GM23248 (cell line): ENCODE measurements around the gene SPRED1. TPM values are rescaled to one million over a fixed set of nuclear protein-coding genes. Genes with fewer than 3 reads are reported as not detected.

Source experiments
- DNase-seq: peaks from one replicate; pipeline ENCODE4 v3.0.0-alpha.2; 2015
- H2AFZ ChIP-seq: fragments of 200-600 bp; sonication (generic); 2 replicates; pipeline ENCODE4 v1.6.1; 2016; ENCODE audit warnings: antibody characterized with exemption
- H3F3A ChIP-seq: fragments of 200-600 bp; sonication (generic); 2 replicates; pipeline ENCODE4 v1.6.1; 2016; ENCODE audit warnings: mild to moderate bottlenecking, antibody characterized with exemption, mixed run types; ENCODE audit not compliant: insufficient read depth
- H3K27ac ChIP-seq: fragments of 200-600 bp; sonication (generic); 2 replicates; pipeline ENCODE4 v1.5.1; 2016; ENCODE audit warnings: mild to moderate bottlenecking
- H3K27me3 ChIP-seq: fragments of 200-600 bp; sonication (generic); replicated peaks from 2 replicates; pipeline ENCODE4 v1.6.1; 2016; ENCODE audit warnings: mild to moderate bottlenecking; ENCODE audit not compliant: insufficient read depth
- H3K36me3 ChIP-seq: fragments of 200-600 bp; sonication (generic); 2 replicates; pipeline ENCODE4 v1.6.1; 2016; ENCODE audit warnings: low read depth, mild to moderate bottlenecking
- H3K4me1 ChIP-seq: fragments of 200-600 bp; sonication (generic); 2 replicates; pipeline ENCODE4 v1.6.1; 2016; ENCODE audit warnings: mild to moderate bottlenecking; ENCODE audit not compliant: insufficient read depth
- H3K4me2 ChIP-seq: fragments of 200-600 bp; sonication (generic); one replicate; pipeline ENCODE4 v1.6.1; 2016; ENCODE audit warnings: mild to moderate bottlenecking; ENCODE audit not compliant: unreplicated experiment
- H3K4me3 ChIP-seq: fragments of 200-600 bp; sonication (generic); 2 replicates; pipeline ENCODE4 v1.5.1; 2016; ENCODE audit warnings: mild to moderate bottlenecking
- H3K79me2 ChIP-seq: fragments of 200-600 bp; sonication (generic); 2 replicates; pipeline ENCODE4 v1.6.1; 2016; ENCODE audit warnings: mild to moderate bottlenecking; ENCODE audit not compliant: insufficient read depth
- H3K9ac ChIP-seq: fragments of 200-600 bp; sonication (generic); 2 replicates; pipeline ENCODE4 v1.6.1; 2016; ENCODE audit warnings: mild to moderate bottlenecking
- H3K9me2 ChIP-seq: fragments of 200-600 bp; sonication (generic); 2 replicates; pipeline ENCODE4 v1.6.1; 2016; ENCODE audit warnings: mixed run types, mild to moderate bottlenecking, moderate library complexity; ENCODE audit not compliant: insufficient read depth
- H3K9me3 ChIP-seq: fragments of 200-600 bp; sonication (generic); one replicate; pipeline ENCODE4 v1.6.1; 2017; ENCODE audit warnings: low read depth
- H4K20me1 ChIP-seq: fragments of 200-600 bp; sonication (generic); 2 replicates; pipeline ENCODE4 v1.6.0; 2016; ENCODE audit not compliant: insufficient read depth
- EZH2 ChIP-seq: fragments of 200-600 bp; sonication (generic); IDR thresholded peaks from 2 replicates; pipeline ENCODE4 v1.6.1; 2018; ENCODE audit warnings: antibody characterized with exemption, mild to moderate bottlenecking; ENCODE audit not compliant: insufficient read depth, poor library complexity, severe bottlenecking
- EZH2phosphoT487 ChIP-seq: fragments of 200-600 bp; sonication (generic); IDR thresholded peaks from 2 replicates; pipeline ENCODE4 v1.6.1; 2018; ENCODE audit warnings: antibody characterized with exemption, moderate library complexity, mild to moderate bottlenecking, low read depth; ENCODE audit not compliant: insufficient read depth
- WGBS, 2 experiments: methylation state at CpG; one replicate each; pipeline ENCODE4 v1.1.6; 2015 to 2017; ENCODE audit warnings: low lambda C conversion rate in 2 of 2, low coverage in 1 of 2; ENCODE audit errors: missing lambda C conversion rate in 2 of 2; 5-methylcytosine and 5-hydroxymethylcytosine counted together
- in situ Hi-C: fragments of 300-500 bp; cut with MboI; formaldehyde crosslinking; loops from 2 replicates; pipeline ENCODE4 v1.15.0; 2020
- polyA plus RNA-seq: library from polyadenylated mRNA; unstranded; fragments of >200 nt; fragmentation: Nextera tagmentation; extraction: Ambion mirVana; gene quantifications from 2 replicates; pipeline ENCODE4 v1.2.1, GENCODE V29; 2016
- total RNA-seq: library from RNA; depleted of rRNA; stranded (reverse); fragments of >200 nt; shearing (Covaris generic); gene quantifications from 2 replicates; pipeline ENCODE4 v1.2.3, GENCODE V29; 2014; rRNA removed

The SPRED1 gene
- total RNA-seq = 33.5 and 34.0 TPM in 2 replicates
- polyA plus RNA-seq = 10.2 and 11.6 TPM in 2 replicates

GRCh38 chr15:38252481-38253350 lies at the start of gene SPRED1:
Gene SPRED1 (plus strand): TSS chr15:38252836. CDS start chr15:38253186, 350 bp downstream.
- Histone ChIP-seq H3K36me3 (no peaks in the 10 kb centered on the region), H4K20me1 (peaks cover 6% of the 10 kb centered on the region; the same call in 1 of the 2 replicates), H3K9me3 (no peaks in the 10 kb centered on the region), H3F3A (peaks cover 43% of the 10 kb centered on the region), H3K27me3 (no peaks in the 10 kb centered on the region), H2AFZ (peak within 1 kb of the TSS; percentile 89), H3K9ac (peak within 1 kb of the TSS; percentile 91), H3K9me2 (no peaks in the 10 kb centered on the region), H3K27ac (peak within 1 kb of the TSS; percentile 92), H3K4me2 (peak within 1 kb of the TSS; percentile 99), H3K4me3 (peak within 1 kb of the TSS; percentile 86), H3K4me1 (peaks cover 31% of the 10 kb centered on the region), H3K79me2 (peaks cover 51% of the 10 kb centered on the region)
- DNase-seq = peak; percentile 88
- in situ Hi-C loops = no loop called here
- TF ChIP-seq EZH2 (no peak), EZH2phosphoT487 (no peak)
- 1 to 3% methylated on average over 30 to 72 of the region's 75 CpGs for WGBS, 2 experiments

DNA sequence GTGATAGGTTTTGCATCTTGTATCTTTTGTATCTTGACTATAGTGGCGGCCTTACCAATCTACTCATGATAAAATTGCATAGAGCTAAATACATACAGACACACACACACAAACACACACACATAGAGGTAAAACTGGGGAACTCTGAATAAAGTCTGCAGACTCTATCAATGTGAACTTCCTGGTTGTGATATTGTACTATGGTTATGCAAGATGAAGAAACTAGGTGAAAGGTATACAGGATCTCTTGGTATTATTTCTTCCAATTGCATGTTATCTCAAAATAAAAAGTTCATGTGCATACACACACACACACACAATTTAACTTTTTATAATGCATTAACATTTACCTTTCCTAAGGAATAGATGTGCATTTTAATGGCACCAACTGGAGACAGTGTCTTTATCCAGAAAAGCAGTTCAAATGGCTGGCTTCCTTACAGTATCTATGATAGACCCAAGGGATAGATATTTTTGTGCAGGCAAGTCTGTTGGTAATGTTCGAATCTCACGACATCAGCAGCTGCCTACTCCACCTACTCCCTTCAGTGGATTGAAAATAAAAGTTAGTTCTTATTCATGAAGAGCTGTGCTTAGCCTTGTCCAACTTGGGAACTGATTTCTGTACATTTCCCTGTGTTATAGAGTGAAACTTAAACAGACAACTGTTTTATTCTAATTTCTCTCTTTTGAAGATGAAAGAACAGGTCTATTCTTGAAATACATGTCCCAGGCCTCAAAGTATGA lies 46.9 kb upstream of the SPRED1 start:
- Histone ChIP-seq H3K9ac (no peak overlapping the region), H2AFZ (no peak overlapping the region), H3K4me1 (no peaks in the 10 kb centered on the region), H3K4me3 (no peak overlapping the region), H4K20me1 (no peaks in the 10 kb centered on the region), H3K9me2 (no peaks in the 10 kb centered on the region), H3K27ac (no peak overlapping the region), H3K27me3 (no peaks in the 10 kb centered on the region), H3K79me2 (no peaks in the 10 kb centered on the region), H3F3A (no peaks in the 10 kb centered on the region), H3K9me3 (no peaks in the 10 kb centered on the region), H3K36me3 (no peaks in the 10 kb centered on the region), H3K4me2 (no peak overlapping the region)
- in situ Hi-C loops = no loop called here
- no peak for DNase-seq
- WGBS, 2 experiments = 76 to 88% methylated on average over 3 of the region's 3 CpGs
- TF ChIP-seq EZH2phosphoT487 (no peak), EZH2 (no peak)

DNA sequence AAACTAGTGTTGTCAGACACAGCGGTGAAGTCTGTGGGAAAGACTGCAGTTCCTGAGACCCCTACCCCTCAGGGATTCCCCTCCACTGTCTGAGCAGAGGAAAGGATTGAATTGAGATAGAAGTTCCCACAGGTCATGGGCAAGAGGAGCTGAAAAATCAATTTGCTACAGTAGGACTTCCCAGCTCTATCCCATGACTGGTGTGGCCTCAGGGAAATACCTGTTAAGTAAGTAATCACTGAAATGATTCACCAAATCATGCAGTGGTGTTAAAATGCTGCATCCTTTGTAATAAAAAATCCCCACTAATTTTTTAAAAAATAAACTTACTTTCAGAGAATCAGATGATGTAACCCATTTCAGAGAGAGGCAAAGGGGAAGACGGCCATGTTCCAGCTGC lies 45.0 kb upstream of the SPRED1 start:
- Histone ChIP-seq H3K4me3 (no peak overlapping the region), H2AFZ (no peak overlapping the region), H3K79me2 (no peaks in the 10 kb centered on the region), H3K9me3 (no peaks in the 10 kb centered on the region), H3K9me2 (no peaks in the 10 kb centered on the region), H3K9ac (no peak overlapping the region), H3K4me1 (no peaks in the 10 kb centered on the region), H4K20me1 (no peaks in the 10 kb centered on the region), H3K27ac (no peak overlapping the region), H3K27me3 (no peaks in the 10 kb centered on the region), H3F3A (no peaks in the 10 kb centered on the region), H3K4me2 (no peak overlapping the region), H3K36me3 (no peaks in the 10 kb centered on the region)
- TF ChIP-seq EZH2 (no peak), EZH2phosphoT487 (no peak)
- in situ Hi-C loops = no loop called here
- DNase-seq = peak; percentile 52
- WGBS, 2 experiments = 90 to 97% methylated on average over 2 of the region's 2 CpGs

GRCh38 chr15:38208206-38208605 lies 44.4 kb upstream of the SPRED1 start:
- H3K36me3 ChIP-seq = no peaks in the 10 kb centered on the region
- 100% methylated on average over 1 of the region's 1 CpG for WGBS, 2 experiments
- no peaks in the 10 kb centered on the region for H3K9me2 ChIP-seq

More at GRCh38 chr15:38208206-38208605, 44.4 kb upstream of the SPRED1 start:
- no peak for DNase-seq
- H4K20me1 ChIP-seq = no peaks in the 10 kb centered on the region
- no peak overlapping the region for H3K4me3 ChIP-seq
- no peak for TF ChIP-seq EZH2
- H3K4me1 ChIP-seq = no peaks in the 10 kb centered on the region
- in situ Hi-C loops = no loop called here
- H3K9ac ChIP-seq = no peak overlapping the region
- no peak overlapping the region for H2AFZ ChIP-seq
- H3K79me2 ChIP-seq = no peaks in the 10 kb centered on the region
- H3K27me3 ChIP-seq = no peaks in the 10 kb centered on the region
- H3K9me3 ChIP-seq = no peaks in the 10 kb centered on the region
- no peaks in the 10 kb centered on the region for H3F3A ChIP-seq
- no peak overlapping the region for H3K4me2 ChIP-seq
- H3K27ac ChIP-seq = no peak overlapping the region
